ENCODE results near the gene SCAF4.
"Not testable (repeated sequence)": the region's sequence is repeated elsewhere in the genome, so short reads cannot be mapped to it uniquely, and the experiment has no call there.

The SCAF4 gene

DNA sequence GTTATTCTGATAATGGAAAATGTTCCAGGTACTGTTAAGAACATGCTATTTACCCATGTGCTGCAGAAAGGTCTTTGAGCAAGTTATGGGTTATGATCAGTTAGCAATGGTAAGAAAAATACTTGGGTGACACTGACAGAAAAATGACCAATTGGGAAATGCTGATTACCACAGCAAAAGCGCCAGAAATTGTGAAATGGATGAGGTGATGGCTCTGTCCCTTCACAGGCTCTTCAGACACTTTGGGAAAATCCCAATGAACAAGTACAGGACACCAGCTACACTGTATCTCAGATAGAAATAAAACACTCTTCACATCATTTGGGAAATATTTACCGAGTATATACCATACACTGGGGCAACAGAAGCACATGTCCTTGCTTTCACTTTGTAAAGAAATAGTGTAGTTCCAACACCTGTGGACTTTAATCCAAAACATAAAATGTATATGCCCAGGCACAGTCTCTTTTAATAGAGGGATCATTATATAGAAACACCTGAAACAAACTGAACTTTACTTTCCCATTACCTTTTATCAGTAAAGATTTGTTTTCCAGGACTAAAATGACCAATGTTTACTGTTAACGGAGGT, 58.5 kb downstream of the SCAF4 start:
- DNase-seq (ENCODE audit: low read depth in 2 of 2) = no peak

DNA sequence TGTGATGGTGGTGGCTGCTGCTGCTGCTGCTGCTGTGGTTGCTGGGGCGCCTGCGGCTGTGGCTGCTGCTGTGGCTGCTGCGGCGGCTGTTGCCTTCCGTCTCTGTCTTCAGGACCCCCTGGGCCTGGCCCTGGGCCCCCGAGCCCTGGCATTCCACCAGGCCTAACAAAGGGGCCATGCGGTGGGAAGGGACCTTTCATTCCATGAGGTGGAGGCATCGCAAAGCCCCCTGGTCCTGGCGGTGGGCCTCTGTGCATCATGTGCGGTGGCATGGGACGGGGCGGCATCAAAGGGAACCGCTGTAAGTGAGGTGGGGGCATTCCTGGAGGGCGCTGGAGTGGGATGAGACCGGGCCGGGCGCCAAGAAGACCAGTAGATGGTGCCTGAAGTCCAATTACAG, 60.0 kb downstream of the SCAF4 start:
- DNase-seq (ENCODE audit: low read depth in 2 of 2) = no peak

DNA sequence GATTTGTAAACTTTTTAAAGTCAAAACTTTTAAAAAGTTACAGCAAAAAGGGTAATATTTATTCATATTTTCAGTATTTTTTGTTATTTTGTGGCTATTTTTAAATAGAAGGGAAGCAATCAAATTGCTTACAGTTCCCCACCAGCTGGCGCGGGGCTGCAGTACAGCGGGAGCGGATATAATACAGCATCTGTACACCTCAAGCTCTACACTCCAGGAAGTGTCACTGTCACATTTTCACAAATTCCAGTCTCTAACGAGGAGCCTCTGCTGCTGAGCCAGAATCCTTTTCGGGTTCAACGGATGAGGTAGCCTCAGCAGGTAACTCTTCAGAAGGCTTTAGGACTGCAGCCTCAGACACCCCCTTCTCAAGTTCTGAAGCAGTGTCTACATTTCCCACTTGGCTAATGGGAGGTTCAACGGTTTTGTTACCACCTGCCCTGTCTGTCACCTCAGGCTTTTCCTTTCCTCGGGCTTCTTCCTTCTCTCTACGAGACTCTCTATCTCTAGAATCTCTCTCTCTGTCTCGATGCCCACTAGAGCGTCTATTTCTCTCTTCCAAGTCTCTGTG, 60.7 kb downstream of the SCAF4 start:
- DNase-seq (ENCODE audit: low read depth in 2 of 2) = no peak

DNA sequence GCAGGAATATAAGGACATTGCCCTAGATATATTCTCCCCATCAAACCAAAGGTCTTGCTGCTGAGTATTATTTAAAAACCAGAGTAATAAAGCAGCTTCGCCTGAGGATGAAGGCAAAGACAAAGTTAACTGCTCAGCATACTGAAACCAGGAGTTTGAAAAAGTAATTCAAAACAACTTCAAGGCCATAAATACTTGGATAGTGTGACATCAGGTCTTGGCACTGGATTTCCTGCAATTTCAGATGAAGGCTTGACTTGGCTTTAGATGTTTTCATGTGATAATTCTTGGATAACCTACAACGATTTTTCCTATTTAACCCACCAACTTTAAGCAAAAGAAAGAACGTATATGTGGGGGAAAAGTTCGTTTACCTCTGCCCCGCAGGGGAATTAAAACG, 61.8 kb downstream of the SCAF4 start:
- no peak for DNase-seq (ENCODE audit: low read depth in 2 of 2)

DNA sequence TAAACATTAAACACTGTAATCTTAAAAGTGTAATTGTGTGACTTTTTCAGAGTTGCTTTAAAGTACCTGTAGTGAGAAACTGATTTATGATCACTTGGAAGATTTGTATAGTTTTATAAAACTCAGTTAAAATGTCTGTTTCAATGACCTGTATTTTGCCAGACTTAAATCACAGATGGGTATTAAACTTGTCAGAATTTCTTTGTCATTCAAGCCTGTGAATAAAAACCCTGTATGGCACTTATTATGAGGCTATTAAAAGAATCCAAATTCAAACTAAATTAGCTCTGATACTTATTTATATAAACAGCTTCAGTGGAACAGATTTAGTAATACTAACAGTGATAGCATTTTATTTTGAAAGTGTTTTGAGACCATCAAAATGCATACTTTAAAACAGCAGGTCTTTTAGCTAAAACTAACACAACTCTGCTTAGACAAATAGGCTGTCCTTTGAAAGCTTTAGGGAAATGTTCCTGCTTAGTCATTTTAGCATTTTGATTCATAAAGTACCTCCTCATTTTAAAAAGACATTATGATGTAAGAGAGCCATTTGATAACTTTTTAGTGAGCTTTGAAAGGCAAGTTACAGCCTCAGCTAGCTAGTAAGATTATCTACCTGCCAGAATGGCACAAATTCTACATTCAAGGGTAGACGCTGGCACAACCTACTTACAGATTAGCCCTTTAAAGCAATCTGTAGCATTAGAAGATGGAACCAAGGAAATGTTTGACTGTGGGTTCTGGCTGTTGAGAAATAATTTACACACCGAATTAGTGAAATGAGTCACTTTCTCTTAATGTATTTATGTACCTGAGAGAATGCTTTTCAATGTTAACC, 63.0 kb downstream of the SCAF4 start:
- DNase-seq (ENCODE audit: low read depth in 2 of 2) = no peak

DNA sequence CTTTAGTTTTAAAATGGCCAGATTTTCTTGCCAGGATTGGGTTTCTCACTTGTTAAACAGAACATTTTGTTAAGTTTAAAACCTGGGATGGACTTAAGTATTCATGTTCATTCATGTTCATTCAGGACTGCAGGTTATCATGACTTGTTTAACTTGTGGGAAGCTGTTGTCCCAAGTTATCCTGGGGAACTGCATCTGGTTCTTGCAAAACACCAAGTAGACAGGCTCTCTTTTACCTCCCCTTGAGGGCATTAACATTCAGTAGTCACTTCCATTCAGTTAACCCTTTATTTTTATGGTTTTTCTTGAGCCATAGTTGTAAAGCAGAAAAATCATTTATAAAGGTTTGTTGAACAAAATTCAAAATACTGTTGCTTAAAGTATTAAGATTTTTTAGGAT, 64.3 kb downstream of the SCAF4 start:
- DNase-seq (ENCODE audit: low read depth in 2 of 2) = no peak

DNA sequence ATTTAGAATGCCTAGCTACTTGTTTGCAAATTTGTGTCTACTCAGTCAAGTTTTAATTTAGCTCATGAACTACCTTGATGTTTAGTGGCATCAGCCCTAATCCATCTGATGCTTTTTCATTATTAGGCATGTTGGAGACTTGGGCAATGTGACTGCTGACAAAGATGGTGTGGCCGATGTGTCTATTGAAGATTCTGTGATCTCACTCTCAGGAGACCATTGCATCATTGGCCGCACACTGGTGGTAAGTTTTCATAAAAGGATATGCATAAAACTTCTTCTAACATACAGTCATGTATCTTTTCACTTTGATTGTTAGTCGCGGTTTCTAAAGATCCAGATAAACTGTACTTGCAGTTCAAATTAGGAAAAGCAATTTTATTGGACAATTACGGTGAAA, 64.8 kb downstream of the SCAF4 start:
- DNase-seq (ENCODE audit: low read depth in 2 of 2) = no peak

DNA sequence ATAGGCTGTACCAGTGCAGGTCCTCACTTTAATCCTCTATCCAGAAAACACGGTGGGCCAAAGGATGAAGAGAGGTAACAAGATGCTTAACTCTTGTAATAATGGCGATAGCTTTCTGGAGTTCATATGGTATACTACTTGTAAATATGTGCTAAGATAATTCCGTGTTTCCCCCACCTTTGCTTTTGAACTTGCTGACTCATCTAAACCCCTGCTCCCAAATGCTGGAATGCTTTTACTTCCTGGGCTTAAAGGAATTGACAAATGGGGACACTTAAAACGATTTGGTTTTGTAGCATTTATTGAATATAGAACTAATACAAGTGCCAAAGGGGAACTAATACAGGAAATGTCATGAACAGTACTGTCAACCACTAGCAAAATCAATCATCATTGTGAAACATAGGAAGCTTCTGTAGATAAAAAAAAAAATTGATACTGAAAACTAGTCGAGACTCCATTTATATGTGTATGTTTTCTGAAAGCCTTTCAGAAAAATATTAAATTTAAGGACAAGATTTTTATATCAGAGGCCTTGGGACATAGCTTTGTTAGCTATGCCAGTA, 65.4 kb downstream of the SCAF4 start:
- no peak for DNase-seq (ENCODE audit: low read depth in 2 of 2)

DNA sequence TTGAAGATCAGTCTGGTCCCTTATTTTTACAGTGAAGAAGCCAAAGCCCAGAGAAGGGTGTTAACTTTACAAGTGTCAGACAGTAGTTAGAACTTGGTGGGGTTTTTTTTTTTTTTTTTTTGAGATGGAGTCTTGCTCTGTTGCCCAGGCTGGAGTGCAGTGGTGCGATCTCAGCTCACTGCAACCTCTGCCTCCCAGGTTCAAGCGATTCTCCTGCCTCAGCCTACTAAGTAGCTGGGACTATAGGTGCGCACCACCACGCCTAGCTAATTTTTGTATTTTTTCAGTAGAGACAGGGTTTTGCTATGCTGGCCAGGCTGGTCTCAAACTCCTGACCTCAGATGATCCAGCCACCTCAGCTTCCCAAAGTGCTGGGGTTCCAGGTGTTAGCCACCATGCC, 66.0 kb downstream of the SCAF4 start:
- not testable (repeated sequence) for DNase-seq (ENCODE audit: low read depth in 2 of 2)

DNA sequence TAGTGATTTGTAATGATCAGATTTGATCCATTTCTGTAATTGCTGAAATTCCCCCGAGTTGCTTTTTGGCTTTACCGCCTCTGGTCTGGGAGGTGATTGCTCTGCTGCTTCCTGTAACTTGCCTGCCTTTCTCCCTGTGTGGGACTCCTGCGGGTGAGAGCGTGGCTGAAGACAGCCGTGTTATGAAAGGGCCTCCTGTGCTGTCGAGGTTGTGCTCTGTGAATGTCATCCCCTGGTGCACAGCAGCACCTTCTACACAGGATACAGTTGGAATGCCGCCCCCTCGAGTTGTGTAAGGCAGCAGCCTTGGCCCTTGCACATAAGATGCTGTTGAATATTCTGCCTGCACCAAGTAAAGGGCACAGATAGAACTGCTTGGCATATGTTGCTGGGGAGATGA, 66.5 kb downstream of the SCAF4 start:
- DNase-seq (ENCODE audit: low read depth in 2 of 2) = no peak

DNA sequence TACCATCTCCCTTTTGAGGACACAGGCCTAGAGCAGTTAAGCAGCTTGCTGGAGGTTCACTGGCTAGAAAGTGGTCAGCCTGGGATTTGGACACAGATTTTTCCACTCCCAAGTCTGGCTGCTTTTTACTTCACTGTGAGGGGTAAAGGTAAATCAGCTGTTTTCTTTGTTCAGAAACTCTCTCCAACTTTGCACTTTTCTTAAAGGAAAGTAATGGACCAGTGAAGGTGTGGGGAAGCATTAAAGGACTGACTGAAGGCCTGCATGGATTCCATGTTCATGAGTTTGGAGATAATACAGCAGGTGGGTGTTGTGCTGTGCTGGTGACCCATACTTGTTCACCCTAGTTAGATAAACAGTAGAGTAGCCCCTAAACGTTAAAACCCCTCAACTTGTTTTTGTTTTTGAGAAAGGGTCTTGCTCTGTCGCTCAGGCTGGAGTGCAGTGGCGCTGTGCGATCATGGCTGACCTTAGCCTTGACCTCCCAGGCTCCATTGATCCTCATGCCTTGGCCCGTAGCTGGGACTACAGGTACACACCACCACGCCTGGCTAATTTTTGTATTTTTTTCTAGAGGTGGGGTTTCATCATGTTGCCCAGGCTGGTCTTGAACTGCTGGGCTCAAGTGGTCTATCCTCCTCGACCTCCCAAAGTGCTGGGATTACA, 68.2 kb downstream of the SCAF4 start:
- no peak for DNase-seq (ENCODE audit: low read depth in 2 of 2)

DNA sequence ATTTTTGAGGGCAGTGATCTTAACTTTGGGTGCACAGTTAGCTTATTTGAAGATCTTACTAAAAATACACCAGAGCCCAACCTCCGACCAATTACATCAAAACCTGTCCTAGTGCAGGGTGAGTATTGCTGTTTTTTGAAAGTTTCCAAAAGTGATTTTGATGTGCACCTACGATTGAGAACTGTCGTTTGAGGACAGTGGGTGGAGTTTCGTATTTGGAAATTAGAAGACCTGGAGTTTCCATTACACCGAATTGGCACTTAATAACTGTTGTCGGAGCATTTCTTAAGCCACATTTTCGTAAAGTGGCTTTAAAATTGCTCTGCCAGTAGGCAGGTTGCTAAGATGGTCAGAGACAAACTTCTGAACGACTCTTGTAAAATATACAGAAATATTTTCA, 71.3 kb downstream of the SCAF4 start:
- DNase-seq (ENCODE audit: low read depth in 2 of 2) = no peak

DNA sequence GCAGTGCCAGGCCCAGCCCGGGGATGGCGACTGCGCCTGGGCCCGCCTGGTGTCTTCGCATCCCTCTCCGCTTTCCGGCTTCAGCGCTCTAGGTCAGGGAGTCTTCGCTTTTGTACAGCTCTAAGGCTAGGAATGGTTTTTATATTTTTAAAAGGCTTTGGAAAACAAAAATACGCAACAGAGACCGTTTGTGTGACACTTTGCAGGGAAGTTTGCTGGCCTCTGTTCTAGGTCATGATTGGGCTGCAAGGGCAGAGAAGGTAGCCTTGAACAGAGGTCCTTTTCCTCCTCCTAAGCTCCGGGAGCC, 71.7 kb downstream of the SCAF4 start:
- no peak for DNase-seq (ENCODE audit: low read depth in 2 of 2)

DNA sequence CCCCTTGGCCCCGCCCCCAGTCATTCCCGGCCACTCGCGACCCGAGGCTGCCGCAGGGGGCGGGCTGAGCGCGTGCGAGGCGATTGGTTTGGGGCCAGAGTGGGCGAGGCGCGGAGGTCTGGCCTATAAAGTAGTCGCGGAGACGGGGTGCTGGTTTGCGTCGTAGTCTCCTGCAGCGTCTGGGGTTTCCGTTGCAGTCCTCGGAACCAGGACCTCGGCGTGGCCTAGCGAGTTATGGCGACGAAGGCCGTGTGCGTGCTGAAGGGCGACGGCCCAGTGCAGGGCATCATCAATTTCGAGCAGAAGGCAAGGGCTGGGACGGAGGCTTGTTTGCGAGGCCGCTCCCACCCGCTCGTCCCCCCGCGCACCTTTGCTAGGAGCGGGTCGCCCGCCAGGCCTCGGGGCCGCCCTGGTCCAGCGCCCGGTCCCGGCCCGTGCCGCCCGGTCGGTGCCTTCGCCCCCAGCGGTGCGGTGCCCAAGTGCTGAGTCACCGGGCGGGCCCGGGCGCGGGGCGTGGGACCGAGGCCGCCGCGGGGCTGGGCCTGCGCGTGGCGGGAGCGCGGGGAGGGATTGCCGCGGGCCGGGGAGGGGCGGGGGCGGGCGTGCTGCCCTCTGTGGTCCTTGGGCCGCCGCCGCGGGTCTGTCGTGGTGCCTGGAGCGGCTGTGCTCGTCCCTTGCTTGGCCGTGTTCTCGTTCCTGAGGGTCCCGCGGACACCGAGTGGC, 72.2 kb downstream of the SCAF4 start, which contains the start of gene SOD1:
TSS of gene SOD1 (plus strand) at position 158 of the 723 bp plus-strand sequence. CDS start at position 235, 77 bp downstream.
- DNase-seq (ENCODE audit: low read depth in 2 of 2) = peak; percentile 89 to 95

DNA sequence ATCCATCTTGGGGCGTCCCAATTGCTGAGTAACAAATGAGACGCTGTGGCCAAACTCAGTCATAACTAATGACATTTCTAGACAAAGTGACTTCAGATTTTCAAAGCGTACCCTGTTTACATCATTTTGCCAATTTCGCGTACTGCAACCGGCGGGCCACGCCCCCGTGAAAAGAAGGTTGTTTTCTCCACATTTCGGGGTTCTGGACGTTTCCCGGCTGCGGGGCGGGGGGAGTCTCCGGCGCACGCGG, 72.7 kb downstream of the SCAF4 start:
- DNase-seq (ENCODE audit: low read depth in 2 of 2) = no peak

DNA sequence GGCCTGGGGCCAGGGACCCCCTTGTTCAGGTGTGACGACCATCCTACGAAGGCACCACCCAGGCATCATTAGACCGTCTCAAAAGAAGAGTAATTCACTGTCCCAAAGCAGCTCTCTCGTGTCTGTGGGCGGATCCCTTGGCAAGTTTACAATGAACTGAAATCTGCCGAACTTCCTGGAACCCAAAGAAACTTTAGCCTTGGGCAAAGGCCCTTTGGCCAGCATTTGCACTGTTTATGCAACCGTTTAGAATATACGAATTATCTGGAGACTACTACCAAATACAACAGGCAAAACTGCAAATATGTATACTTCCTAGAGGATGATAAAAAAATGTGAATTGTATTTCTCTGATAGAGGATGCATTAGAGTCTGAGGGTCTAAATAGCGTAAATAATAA, 73.9 kb downstream of the SCAF4 start:
- DNase-seq (ENCODE audit: low read depth in 2 of 2) = no peak

DNA sequence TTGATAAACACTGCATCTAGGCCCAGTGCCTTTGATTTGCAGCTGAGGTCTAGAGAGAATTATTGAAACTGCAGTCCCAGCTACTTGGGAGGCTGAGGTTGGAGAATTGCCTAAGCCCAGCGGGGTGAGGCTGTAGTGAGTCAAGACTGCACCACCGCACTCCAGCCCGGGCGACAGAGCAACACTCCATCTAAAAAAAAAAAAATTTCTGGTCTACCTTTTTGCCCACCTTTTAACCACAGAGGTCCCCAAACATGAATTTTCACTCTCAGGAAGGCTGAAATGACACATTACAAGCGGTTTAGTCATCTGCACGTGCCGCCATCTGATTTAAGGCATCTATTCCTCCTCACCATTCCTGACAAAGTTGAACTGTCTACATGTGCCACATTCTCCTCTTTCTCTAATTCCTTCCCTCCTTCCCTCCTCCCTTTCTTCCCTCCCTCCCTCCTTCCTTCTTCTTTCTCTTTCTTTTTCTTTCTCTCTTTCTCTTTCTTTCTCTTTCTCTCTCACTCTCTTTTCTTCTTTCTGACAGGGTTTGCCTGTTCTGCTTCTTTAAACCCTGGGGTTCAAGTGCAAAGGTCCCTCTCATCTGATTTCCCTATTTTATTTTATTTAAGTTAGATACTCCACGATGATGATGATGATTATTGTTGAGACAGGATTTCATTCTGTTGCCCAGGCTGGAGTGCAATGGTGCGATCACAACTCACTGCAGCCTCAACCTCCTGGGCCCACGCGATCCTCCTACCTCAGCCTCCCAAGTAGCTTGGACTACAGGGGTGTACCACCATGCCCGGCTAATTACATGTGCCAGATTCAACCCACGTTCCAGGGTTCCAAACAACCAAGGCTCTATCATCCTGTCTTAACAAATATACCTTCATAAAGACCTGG, 75.5 kb downstream of the SCAF4 start:
- DNase-seq (ENCODE audit: low read depth in 2 of 2) = no peak

DNA sequence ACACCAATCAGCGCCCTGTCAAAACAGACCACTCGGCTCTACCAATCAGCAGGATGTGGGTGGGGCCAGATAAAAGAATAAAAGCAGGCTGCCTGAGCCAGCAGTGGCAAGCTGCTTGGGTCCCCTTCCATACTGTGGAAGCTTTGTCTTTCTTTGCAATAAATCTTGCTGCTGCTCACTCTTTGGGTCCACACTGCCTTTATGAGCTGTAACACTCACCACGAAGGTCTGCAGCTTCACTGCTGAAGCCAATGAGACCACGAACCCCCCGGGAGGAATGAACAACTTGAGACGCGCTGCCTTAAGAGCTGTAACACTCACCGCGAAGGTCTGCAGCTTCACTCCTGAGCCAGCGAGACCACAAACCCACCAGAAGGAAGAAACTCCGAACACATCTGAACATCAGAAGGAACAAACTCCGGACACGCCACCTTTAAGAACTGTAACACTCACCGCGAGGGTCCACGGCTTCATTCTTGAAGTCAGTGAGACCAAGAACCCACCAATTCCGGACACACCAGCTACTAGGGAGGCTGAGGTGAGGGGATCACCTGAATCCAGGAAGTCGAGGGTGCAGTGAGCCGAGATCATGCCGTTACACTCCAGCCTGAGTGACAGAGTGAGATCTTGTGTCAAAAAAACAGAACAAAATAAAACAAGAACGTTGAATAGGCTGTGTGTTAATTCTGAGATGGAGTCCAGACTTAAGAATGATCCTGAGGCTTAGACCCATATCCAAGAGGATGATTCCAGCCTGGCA, 76.9 kb downstream of the SCAF4 start:
- DNase-seq (ENCODE audit: low read depth in 2 of 2) = not testable (repeated sequence)

DNA sequence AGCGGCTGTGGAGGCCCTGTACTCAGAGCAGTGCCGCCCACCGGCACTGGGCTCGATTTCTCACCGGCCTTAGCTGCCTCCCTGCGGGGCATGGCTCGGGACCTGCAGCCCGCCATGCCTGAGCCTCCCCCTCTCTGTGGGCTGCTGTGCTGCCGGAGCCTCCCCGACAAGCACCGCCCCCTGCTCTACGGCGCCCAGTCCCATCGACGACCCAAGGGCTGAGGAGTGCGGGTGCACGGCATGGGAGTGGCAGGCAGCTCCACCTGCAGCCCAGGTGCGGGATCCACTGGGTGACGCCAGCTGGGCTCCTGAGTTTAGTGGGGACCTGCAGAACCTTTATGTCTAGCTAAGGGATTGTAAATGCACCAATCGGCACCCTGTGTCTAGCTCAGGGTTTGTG, 77.6 kb downstream of the SCAF4 start:
- no peak for DNase-seq (ENCODE audit: low read depth in 2 of 2)

DNA sequence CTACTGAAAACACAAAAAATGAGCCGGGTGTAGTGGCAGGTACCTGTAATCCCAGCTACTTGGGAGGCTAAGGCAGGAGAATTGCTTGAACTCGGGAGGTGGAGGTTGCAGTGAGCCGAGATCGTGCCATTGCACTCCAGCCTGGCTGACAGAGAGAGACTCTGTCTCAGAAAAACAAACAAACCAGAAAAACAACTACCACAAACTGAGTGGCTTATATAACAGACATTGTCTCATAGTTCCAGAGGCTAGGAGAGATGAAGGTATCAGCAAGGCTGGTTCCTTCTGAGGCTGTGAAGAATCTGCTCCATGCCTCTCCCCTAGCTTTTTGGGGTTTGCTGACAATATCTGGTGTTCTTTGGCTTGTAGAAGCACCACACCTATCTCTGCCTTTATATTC, 80.4 kb downstream of the SCAF4 start:
- DNase-seq (ENCODE audit: low read depth in 2 of 2) = not testable (repeated sequence)
